ENCODE measurements around the gene NEU2.
"Not testable (repeated sequence)": the region's sequence is repeated elsewhere in the genome, so short reads cannot be mapped to it uniquely, and the experiment has no call there.

NEU2 gene

GRCh38 chr2:233019610-233020009, 12.9 kb upstream of the NEU2 start:
- H3K36me3 Mint-ChIP-seq (ENCODE audit: low read depth); H3K9me3 Mint-ChIP-seq; H3K4me3 Mint-ChIP-seq; H3K27ac Mint-ChIP-seq; H3K4me1 Mint-ChIP-seq (ENCODE audit: low read depth); H3K27me3 Mint-ChIP-seq: not testable (repeated sequence)

GRCh38 chr2:233020454-233020853, 12.0 kb upstream of the NEU2 start:
- no peaks in the 10 kb centered on the region for H3K4me1 Mint-ChIP-seq (ENCODE audit: low read depth)
- peaks cover 6% of the 10 kb centered on the region for H3K9me3 Mint-ChIP-seq
- H3K27me3 Mint-ChIP-seq, result no peaks in the 10 kb centered on the region
- H3K36me3 Mint-ChIP-seq (ENCODE audit: low read depth), result no peaks in the 10 kb centered on the region
- H3K27ac Mint-ChIP-seq, result no peak overlapping the region
- H3K4me3 Mint-ChIP-seq, result no peak overlapping the region

- Mint-ChIP-seq H3K27ac (no peak overlapping the region), H3K36me3 (ENCODE audit: low read depth) (no peaks in the 10 kb centered on the region), H3K4me3 (no peak overlapping the region), H3K27me3 (no peaks in the 10 kb centered on the region), H3K4me1 (ENCODE audit: low read depth) (no peaks in the 10 kb centered on the region), H3K9me3 (peaks cover 4% of the 10 kb centered on the region)
These were observed 10.7 kb upstream of the NEU2 start for GRCh38 chr2:233021771-233022170.

DNA sequence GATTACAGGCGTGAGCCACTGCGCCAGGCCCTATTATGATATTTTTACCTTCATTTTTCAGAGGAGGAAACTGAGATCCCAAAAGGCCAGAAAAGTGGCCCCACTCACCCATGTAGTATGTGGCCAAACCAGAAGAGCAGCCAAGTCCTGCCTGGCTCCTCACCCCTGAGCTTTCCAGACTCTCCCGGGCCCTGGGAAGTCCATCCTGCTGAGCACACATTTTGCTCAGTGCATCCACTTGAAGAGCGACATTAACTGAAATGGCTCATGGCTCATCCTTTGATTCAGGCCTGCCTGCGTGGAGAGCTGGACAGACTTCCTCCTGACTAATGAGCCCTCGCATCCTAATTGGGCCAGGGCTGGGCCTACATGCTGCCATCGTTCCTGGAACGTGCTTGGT, 9.9 kb upstream of the NEU2 start:
- no peak overlapping the region for H3K27ac Mint-ChIP-seq
- H3K9me3 Mint-ChIP-seq, result peaks cover under 1% of the 10 kb centered on the region
- no peaks in the 10 kb centered on the region for H3K27me3 Mint-ChIP-seq
- no peaks in the 10 kb centered on the region for H3K36me3 Mint-ChIP-seq (ENCODE audit: low read depth)
- H3K4me1 Mint-ChIP-seq (ENCODE audit: low read depth), result no peaks in the 10 kb centered on the region
- no peak overlapping the region for H3K4me3 Mint-ChIP-seq

DNA sequence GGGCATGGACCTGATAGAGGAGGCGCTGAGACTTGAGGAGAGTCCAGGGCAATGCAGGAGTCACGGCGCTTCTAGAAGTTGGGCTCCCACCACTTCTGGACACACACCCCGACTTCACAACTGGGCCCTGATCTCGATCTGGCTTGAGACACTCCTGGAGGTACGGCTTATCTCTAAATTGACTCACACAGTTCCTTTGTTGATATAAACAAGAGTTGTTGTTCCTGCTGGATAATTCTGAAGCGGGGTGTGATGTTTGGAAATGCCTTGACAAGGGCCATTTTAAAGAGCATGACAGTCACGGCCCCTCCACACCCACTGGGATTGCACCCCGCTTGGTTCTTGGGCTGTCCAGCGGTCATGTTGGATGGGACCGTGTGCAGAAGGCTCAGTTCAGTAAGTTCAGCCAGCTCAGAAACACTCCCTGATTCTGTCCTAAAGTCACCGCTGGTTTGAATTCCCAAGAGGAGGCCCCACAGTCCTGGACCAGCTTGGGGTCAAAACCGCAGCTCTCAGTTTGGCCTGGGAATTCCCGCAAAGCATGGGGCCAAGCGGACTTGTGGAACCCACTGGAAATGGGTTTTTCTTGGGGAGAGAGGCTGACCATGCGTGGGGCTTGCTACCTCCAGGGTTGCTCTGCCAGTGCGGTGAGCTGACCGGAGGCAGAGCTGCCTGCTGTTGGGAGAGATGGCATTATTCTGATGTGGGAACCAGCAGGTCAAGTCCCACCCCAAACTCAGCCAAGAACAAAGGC, 9.3 kb upstream of the NEU2 start:
- no peak overlapping the region for H3K27ac Mint-ChIP-seq
- H3K4me3 Mint-ChIP-seq, result no peak overlapping the region
- H3K9me3 Mint-ChIP-seq, result no peaks in the 10 kb centered on the region
- H3K36me3 Mint-ChIP-seq (ENCODE audit: low read depth), result no peaks in the 10 kb centered on the region
- H3K27me3 Mint-ChIP-seq, result no peaks in the 10 kb centered on the region
- no peaks in the 10 kb centered on the region for H3K4me1 Mint-ChIP-seq (ENCODE audit: low read depth)

DNA sequence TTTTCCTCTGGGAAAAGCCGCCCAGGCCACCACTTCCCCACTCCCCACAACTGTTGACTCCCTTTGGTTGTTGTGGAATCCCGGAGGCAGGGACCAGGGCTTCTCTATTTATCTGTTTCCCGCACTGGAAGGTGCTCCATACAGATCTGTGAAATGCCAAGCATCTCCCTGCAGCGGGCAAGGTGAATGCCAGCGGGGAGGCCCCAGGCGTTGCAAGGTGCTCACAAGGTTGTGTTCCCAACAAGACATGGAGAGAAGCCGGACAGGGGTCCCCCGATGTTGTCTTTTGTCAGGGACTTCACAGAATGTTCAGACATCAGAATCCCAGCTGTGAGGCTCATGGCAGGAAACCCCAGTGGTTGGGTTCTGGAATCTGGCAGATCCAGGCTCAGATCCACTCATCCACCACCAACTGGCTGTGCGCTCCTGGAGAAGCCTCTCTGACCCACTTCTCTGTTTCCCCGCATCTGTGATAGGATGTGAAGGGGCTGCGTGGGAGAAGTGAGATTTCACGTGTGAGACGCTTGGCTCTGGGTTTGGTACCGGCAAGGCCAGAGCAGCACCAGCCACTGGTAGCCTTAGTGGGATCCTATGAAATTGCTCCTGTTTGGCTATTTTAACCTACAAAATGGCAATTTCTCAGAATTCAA, 8.6 kb upstream of the NEU2 start:
- Mint-ChIP-seq H3K27ac (no peak overlapping the region), H3K27me3 (no peaks in the 10 kb centered on the region), H3K36me3 (ENCODE audit: low read depth) (no peaks in the 10 kb centered on the region), H3K4me1 (ENCODE audit: low read depth) (no peaks in the 10 kb centered on the region), H3K9me3 (no peaks in the 10 kb centered on the region), H3K4me3 (no peak overlapping the region)

- no peaks in the 10 kb centered on the region for H3K4me1 Mint-ChIP-seq (ENCODE audit: low read depth)
- H3K36me3 Mint-ChIP-seq (ENCODE audit: low read depth), result no peaks in the 10 kb centered on the region
- H3K27me3 Mint-ChIP-seq, result no peaks in the 10 kb centered on the region
- no peaks in the 10 kb centered on the region for H3K9me3 Mint-ChIP-seq
- no peak overlapping the region for H3K4me3 Mint-ChIP-seq
- no peak overlapping the region for H3K27ac Mint-ChIP-seq
These were observed 6.8 kb upstream of the NEU2 start for GRCh38 chr2:233025706-233026105.

DNA sequence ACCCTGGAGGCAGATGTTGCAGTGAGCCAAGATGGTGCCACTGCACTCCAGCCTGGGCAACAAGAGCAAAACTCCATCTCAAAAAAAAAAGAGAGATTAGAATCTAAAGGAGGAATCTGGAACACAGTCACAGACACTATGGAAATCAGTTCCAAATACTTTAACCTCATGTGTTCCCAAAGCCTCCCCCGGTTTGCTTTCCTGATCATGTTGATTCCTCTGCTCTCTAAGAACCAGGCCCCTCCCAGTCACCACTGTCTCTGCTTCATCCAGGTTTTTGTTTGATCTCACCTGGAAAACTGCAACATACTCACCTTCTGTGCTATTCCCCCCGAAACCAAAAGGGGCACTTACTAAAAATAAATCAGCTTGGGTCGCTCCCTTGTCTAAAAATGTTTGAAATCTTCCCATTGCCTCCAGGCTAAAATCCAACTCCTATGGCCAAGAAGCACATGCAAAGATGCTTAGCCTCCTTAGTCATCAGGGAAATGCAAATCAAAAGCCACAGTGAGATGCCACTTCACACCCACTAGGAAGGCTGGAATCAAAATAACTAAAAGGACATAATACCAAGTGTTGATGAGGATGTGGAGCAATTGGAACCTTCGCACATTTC, 6.2 kb upstream of the NEU2 start:
- Mint-ChIP-seq H3K27ac (no peak overlapping the region), H3K4me1 (ENCODE audit: low read depth) (no peaks in the 10 kb centered on the region), H3K9me3 (no peaks in the 10 kb centered on the region), H3K36me3 (ENCODE audit: low read depth) (no peaks in the 10 kb centered on the region), H3K4me3 (no peak overlapping the region), H3K27me3 (no peaks in the 10 kb centered on the region)

GRCh38 chr2:233029321-233029720, 3.2 kb upstream of the NEU2 start:
- Mint-ChIP-seq H3K4me1 (ENCODE audit: low read depth) (peaks cover 5% of the 10 kb centered on the region), H3K27ac (no peak overlapping the region), H3K27me3 (no peaks in the 10 kb centered on the region), H3K36me3 (ENCODE audit: low read depth) (no peaks in the 10 kb centered on the region), H3K9me3 (no peaks in the 10 kb centered on the region), H3K4me3 (no peak overlapping the region)

DNA sequence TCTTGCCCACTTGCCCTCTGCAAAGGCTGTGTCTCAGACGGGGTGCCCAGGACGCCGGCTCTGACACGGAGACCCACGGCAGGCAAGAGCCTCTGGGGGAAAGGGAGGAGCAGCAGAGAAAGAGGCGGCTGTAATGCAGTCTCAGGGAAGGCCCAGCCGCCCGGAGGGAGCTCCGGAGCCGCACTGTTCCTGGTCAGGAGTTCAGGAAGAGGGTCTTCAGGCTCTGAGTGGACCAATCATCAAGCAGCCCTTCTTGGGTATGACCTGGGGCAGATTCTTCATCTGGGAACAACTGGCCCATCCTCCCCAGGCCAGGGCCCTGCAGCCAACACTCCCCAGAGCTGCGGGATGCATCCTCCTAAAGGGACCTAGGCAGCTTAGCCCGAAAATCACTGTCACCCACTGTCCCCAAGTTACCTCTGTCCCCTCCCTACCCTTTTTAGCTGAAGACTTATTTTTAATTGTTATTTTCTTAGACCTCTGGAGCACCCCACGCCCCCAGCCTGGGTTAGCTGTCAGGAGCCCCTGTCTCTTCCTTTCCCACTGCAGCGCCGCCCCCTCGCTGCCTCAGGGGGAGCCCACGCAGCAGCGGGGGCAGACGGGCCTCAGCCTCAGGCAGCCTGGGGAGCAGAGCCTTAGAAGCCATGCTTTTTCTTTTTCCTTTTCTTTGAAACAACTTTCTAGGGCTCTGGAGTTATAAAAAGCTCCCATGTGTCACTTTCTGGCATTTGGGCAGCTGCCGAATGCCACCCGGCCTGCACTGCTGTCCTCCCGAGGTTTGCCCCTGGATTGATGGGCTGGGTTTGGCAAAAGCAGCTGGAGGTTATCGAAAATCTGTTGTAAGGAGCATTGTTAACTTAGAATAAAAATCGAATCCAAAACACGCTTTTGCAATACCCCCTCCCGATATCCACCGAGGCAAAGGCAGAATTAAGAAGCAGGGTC, 644 bp upstream of the NEU2 start:
- H3K27ac Mint-ChIP-seq, result no peak overlapping the region
- H3K27me3 Mint-ChIP-seq, result no peaks in the 10 kb centered on the region
- no peaks in the 10 kb centered on the region for H3K36me3 Mint-ChIP-seq (ENCODE audit: low read depth)
- peaks cover 5% of the 10 kb centered on the region for H3K4me1 Mint-ChIP-seq (ENCODE audit: low read depth)
- no peak overlapping the region for H3K4me3 Mint-ChIP-seq
- H3K9me3 Mint-ChIP-seq, result no peaks in the 10 kb centered on the region

DNA sequence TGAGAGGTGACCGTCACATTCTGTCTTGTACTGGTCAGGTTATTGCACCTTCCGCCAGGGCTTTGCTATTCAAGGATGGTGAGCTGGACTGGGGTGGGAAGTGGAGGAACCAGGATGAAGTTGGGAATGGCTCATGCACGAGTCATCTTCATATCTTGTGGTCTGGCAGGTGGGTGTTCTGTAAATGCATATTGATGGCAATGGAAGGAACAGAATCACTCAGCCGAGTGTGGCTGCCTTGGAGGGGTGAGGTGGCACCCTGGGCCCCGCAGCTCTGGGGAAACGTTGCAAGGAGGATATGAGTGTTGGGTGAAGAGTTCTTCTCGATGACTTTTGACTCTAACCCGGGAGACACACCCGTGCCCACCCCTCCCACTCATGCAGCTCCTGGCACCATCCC, 1.2 kb downstream of the NEU2 start:
- Mint-ChIP-seq H3K9me3 (no peaks in the 10 kb centered on the region), H3K4me3 (no peak overlapping the region), H3K4me1 (ENCODE audit: low read depth) (peaks cover 5% of the 10 kb centered on the region), H3K27ac (no peak overlapping the region), H3K27me3 (no peaks in the 10 kb centered on the region), H3K36me3 (ENCODE audit: low read depth) (no peaks in the 10 kb centered on the region)

DNA sequence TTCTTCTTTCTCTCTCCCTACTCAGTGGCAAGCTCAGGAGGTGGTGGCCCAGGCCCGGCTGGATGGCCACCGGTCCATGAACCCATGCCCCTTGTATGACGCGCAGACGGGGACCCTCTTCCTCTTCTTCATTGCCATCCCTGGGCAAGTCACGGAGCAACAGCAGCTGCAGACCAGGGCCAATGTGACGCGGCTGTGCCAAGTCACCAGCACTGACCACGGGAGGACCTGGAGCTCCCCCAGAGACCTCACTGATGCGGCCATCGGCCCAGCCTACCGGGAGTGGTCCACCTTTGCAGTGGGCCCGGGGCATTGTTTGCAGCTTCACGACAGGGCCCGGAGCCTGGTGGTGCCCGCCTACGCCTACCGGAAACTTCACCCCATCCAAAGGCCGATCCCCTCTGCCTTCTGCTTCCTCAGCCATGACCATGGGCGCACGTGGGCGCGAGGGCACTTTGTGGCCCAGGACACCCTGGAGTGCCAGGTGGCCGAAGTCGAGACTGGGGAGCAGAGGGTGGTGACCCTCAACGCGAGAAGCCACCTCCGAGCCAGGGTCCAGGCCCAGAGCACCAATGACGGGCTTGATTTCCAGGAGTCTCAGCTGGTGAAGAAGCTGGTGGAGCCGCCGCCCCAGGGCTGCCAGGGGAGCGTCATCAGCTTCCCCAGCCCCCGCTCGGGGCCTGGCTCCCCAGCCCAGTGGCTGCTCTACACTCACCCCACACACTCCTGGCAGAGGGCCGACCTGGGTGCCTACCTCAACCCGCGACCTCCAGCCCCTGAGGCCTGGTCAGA, 1.8 kb downstream of the NEU2 start:
- H3K27me3 Mint-ChIP-seq, result no peaks in the 10 kb centered on the region
- no peaks in the 10 kb centered on the region for H3K9me3 Mint-ChIP-seq
- H3K27ac Mint-ChIP-seq, result no peak overlapping the region
- H3K36me3 Mint-ChIP-seq (ENCODE audit: low read depth), result no peaks in the 10 kb centered on the region
- peaks cover 5% of the 10 kb centered on the region for H3K4me1 Mint-ChIP-seq (ENCODE audit: low read depth)
- no peak overlapping the region for H3K4me3 Mint-ChIP-seq

DNA sequence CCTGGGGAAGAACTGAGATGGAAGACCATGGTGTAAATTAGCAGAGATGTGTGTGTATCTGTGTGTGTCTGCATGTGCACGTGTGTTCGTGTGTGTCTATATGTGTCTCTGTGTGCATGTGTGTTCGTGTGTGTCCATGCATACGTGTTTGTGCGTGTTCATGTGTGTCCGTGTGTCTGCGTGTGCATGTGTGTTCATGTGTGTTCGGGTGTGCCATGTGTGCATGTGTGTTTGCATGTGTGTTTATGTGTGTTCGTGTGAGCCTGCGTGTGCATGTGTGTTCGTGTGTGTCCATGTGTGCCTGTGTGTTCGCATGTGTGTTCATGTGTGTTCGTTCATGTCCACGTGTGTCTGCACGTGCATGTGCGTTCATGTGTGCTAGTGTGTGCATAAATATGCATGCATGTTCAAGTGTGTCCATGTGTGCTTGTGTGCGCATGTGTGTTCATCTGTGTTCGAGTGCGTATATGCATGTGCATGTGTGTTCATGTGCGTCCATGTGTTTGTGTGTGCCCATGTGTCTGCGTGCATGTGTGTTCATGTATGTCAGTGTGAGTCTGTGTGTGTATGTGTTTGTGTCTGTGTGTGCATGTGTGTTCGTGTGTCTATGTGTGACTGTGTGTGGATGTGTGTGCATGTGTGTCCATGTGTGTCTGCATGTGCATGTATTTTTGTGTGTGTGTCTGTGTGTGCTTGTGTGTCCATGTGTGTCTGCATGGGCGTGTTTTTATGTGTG, 3.1 kb downstream of the NEU2 start:
- Mint-ChIP-seq H3K4me1 (ENCODE audit: low read depth) (peaks cover 5% of the 10 kb centered on the region), H3K4me3 (no peak overlapping the region), H3K27ac (no peak overlapping the region), H3K27me3 (no peaks in the 10 kb centered on the region), H3K9me3 (no peaks in the 10 kb centered on the region), H3K36me3 (ENCODE audit: low read depth) (no peaks in the 10 kb centered on the region)
